PC-3 (cell line): Measurements from ENCODE around the gene CRTC2.

ENCODE experiments used
- EZH2 ChIP-seq: fragments of 300-600 bp; sonication (generic); IDR thresholded peaks from one replicate; pipeline ENCODE4 v1.6.1; 2017; ENCODE audit warnings: antibody characterized with exemption, mild to moderate bottlenecking, low read length; ENCODE audit not compliant: unreplicated experiment
- EZH2phosphoT487 ChIP-seq: fragments of 300-600 bp; sonication (generic); IDR thresholded peaks from 2 replicates; pipeline ENCODE4 v1.6.1; 2018; ENCODE audit warnings: mild to moderate bottlenecking, antibody characterized with exemption, low read length, borderline replicate concordance
- TF ChIP-seq, protein P1 (sequence below): fragments of 300-600 bp; sonication (generic); conservative IDR thresholded peaks from 2 replicates; pipeline ENCODE4 v1.5.1; 2017; ENCODE audit warnings: antibody characterized with exemption, low read depth, mild to moderate bottlenecking, low read length

- TF ChIP-seq EZH2 (no peak), EZH2phosphoT487 (no peak)
- TF ChIP-seq, protein P1, sequence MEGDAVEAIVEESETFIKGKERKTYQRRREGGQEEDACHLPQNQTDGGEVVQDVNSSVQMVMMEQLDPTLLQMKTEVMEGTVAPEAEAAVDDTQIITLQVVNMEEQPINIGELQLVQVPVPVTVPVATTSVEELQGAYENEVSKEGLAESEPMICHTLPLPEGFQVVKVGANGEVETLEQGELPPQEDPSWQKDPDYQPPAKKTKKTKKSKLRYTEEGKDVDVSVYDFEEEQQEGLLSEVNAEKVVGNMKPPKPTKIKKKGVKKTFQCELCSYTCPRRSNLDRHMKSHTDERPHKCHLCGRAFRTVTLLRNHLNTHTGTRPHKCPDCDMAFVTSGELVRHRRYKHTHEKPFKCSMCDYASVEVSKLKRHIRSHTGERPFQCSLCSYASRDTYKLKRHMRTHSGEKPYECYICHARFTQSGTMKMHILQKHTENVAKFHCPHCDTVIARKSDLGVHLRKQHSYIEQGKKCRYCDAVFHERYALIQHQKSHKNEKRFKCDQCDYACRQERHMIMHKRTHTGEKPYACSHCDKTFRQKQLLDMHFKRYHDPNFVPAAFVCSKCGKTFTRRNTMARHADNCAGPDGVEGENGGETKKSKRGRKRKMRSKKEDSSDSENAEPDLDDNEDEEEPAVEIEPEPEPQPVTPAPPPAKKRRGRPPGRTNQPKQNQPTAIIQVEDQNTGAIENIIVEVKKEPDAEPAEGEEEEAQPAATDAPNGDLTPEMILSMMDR, result no peak
Observed at GRCh38 chr1:153951183-153951582, 7.2 kb downstream of the CRTC2 start.
